ENCODE data around the gene SEC14L1. TPM values are rescaled to one million over a fixed set of nuclear protein-coding genes. Genes with fewer than 3 reads are reported as not detected.
"Not testable (repeated sequence)": the region's sequence is repeated elsewhere in the genome, so short reads cannot be mapped to it uniquely, and the experiment has no call there.

The SEC14L1 gene
- total RNA-seq, 4 donors from 2014 or later, result 18.2 to 187 (median 46.5) TPM

DNA sequence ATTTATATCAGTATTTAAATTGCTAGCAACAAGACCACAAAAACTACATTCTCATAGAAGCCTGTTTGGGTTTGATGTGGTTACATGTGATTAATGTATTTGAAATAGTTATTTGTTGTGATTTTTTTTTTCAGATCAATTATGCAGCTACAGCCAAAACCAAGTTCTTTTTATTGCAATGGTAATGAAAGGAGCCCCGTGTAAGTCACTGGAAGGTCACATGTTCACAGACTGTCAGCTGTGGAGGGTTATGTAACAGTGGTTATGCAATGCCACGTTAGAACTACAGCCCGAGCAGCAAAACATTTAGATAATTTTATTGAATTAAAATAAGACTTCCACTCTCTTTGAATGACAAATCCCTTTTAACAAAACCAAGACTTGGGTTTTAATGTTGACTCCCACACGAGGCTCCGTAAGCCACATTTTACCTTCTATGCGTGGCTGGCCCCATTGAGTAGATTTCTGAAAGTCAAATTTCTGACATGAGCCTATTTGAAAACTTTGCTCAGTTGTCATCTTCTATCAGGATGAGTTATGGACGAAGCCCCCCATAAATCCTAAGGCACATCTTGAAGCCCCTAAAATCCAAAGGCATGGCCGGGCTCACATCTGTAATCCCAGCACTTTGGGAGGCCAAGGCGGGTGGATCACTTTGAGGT, 41.8 kb upstream of the SEC14L1 start:
- H3K9me3 ChIP-seq, result no peaks in the 10 kb centered on the region
- H3K27me3 ChIP-seq, result no peaks in the 10 kb centered on the region
- H3K27ac ChIP-seq, result peak overlapping the region; percentile 26 to 73 (median 47)
- no peak for TF ChIP-seq POLR2A (IDR thresholded peaks at IDR 0.05)
- TF ChIP-seq, protein P1, sequence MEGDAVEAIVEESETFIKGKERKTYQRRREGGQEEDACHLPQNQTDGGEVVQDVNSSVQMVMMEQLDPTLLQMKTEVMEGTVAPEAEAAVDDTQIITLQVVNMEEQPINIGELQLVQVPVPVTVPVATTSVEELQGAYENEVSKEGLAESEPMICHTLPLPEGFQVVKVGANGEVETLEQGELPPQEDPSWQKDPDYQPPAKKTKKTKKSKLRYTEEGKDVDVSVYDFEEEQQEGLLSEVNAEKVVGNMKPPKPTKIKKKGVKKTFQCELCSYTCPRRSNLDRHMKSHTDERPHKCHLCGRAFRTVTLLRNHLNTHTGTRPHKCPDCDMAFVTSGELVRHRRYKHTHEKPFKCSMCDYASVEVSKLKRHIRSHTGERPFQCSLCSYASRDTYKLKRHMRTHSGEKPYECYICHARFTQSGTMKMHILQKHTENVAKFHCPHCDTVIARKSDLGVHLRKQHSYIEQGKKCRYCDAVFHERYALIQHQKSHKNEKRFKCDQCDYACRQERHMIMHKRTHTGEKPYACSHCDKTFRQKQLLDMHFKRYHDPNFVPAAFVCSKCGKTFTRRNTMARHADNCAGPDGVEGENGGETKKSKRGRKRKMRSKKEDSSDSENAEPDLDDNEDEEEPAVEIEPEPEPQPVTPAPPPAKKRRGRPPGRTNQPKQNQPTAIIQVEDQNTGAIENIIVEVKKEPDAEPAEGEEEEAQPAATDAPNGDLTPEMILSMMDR (IDR thresholded peaks at IDR 0.05), result no peak
- peaks cover 0 to 17% (median 0%) of the 10 kb centered on the region in 3 donors for H3K36me3 ChIP-seq
- H3K4me1 ChIP-seq, result peaks cover 0 to 33% (median 5%) of the 10 kb centered on the region in 4 donors
- peak in 1 of 3 donors; percentile 73 for DNase-seq
- no peak overlapping the region for H3K4me3 ChIP-seq

DNA sequence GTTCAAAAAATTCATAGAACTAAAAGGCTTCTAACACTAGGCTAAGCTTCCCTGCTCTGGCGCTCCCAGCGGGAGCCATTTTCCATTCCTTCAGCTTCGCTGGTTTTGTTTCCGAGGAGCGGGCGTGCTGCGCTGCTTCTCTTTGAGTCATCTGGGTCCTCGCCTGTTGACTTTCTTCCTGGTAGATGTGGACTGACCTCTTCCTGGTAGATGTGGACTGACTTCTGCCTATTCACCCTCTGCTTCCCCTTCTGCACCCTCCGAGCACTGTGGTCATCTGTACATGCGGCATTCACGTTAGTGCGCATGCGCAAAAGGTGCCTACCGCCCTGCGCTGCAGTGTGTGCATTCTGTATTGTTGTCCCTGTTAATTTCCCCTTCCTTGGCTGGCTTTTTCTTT, 40.8 kb upstream of the SEC14L1 start:
- Histone ChIP-seq H3K4me3 (no peak overlapping the region), H3K36me3 (peaks cover 0 to 7% (median 0%) of the 10 kb centered on the region in 3 donors), H3K27ac (peak overlapping the region in 2 of 4 donors; percentile 29 to 65), H3K9me3 (no peaks in the 10 kb centered on the region), H3K4me1 (peaks cover 0 to 33% (median 5%) of the 10 kb centered on the region in 4 donors), H3K27me3 (no peaks in the 10 kb centered on the region)
- peak in 2 of 3 donors; percentile 29 to 72 for DNase-seq
- TF ChIP-seq POLR2A (IDR thresholded peaks at IDR 0.05), result no peak
- TF ChIP-seq, protein P1 (IDR thresholded peaks at IDR 0.05), result no peak

DNA sequence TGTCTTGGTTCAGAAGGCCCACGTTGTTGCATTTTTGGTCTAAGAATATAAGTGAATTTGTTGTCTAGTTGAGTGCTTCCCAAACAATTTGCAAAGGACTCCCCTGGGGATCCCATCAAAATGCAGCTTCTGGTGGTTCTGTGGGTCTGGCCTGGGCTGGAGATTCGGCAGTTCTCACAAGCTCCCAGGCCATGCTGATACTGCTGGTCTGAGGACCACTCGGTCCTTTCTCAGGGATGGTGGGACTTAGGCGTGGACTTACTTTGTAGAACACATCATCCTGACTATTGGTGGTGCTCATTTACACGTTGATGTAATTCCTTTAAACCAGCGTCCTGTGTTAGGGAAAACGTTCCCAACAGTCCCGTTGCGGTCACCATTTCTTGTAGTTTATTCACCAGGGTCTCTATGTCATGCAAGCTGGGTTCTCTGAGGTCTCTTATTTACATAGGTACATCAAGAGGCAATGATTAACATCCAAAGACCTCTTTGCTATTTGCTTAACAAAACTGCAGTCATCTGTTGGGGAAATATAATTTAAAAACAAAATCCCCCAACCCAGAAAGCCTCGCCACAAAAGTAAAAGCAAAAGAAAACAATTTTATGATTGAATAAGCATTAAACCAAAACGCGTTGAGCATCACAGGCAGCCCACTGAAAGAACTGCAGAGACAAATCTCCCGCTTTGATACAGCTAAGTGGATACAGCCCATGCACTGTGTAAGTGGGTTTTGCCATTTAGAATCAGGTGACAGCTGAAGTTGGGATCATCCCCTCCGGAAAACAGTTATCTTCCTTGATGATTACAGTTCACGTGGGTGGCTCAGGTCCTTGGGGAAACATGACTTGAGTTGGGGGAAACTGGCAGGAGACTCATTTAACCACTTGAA, 39.0 kb upstream of the SEC14L1 start:
- Histone ChIP-seq H3K27me3 (no peaks in the 10 kb centered on the region), H3K4me1 (peaks cover 0 to 28% (median 5%) of the 10 kb centered on the region in 4 donors), H3K9me3 (no peaks in the 10 kb centered on the region), H3K4me3 (no peak overlapping the region), H3K27ac (no peak overlapping the region), H3K36me3 (no peaks in the 10 kb centered on the region)
- DNase-seq, result no peak
- TF ChIP-seq, protein P1 (IDR thresholded peaks at IDR 0.05), result no peak
- no peak for TF ChIP-seq POLR2A (IDR thresholded peaks at IDR 0.05)

DNA sequence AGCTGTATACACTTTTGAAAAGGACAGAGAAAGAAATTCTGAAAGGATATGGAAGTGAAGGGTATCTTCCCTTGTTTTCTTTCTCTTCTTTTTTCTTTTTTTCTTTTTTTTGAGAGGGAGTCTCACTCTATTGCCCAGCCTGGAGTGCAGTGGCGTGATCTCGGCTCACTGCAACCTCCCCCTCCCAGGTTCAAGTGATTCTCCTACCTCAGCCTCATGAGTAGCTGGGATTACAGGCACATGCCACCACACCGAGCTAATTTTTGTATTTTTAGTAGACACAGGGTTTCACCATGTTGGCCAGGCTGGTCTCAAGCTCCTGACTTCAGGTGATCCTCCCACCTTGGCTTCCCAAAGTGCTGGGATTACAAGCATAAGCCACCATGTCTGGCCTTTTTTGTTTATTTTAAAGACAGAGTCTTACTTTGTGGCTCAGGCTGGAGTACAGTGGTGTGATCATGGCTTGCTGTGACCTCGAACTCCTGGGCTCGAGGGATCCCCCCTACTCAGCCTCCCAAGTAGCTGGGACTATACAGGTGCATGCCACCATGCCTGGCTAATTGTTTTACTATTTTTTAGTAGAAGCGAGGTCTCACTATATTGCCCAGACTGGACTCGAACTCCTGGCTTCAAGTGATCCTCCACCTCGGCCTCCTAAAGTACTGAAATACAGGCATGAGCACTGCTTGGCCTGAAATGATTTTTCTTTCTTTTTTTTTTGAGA, 38.2 kb upstream of the SEC14L1 start:
- H3K4me3 ChIP-seq, H3K27ac ChIP-seq, H3K27me3 ChIP-seq, H3K9me3 ChIP-seq, DNase-seq, H3K36me3 ChIP-seq: not testable (repeated sequence)
- H3K4me1 ChIP-seq, result peaks cover 0 to 19% (median 5%) of the 10 kb centered on the region in 4 donors

DNA sequence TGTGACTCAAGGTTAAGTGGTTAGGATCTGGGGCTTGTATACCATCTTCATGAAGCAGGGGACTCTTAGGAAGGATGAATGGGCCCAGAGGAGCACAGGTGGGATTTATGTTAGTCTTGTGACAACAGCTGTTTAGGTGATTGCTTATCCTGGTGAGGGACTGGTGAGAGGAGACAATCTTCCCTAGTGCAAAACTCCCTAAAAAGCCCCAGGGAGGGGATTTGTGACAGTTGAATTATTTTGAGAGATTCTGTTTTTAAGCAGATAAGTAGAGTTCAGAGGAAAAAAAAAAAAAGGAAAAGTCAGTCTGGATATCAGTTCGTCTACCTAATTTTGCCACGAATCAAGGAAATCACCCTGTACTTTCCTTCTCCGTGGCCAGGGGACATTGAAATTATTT, 35.1 kb upstream of the SEC14L1 start:
- H3K27me3 ChIP-seq, result no peaks in the 10 kb centered on the region
- peaks cover 0 to 10% (median 0%) of the 10 kb centered on the region in 4 donors for H3K4me1 ChIP-seq
- TF ChIP-seq, protein P1 (IDR thresholded peaks at IDR 0.05), result no peak
- no peak for TF ChIP-seq POLR2A (IDR thresholded peaks at IDR 0.05)

More for the DNA sequence above, 35.1 kb upstream of the SEC14L1 start:
- Histone ChIP-seq H3K27ac (no peak overlapping the region), H3K4me3 (no peak overlapping the region), H3K36me3 (no peaks in the 10 kb centered on the region), H3K9me3 (no peaks in the 10 kb centered on the region)
- DNase-seq, result no peak
